Measurements from ENCODE around the gene USP20. TPM values are rescaled to one million over a fixed set of nuclear protein-coding genes. Genes with fewer than 3 reads are reported as not detected.
"Not testable (repeated sequence)": the region's sequence is repeated elsewhere in the genome, so short reads cannot be mapped to it uniquely, and the experiment has no call there.

USP20 gene
- total RNA-seq, 2 donors from 2014 or later: 24.4 to 25.8 TPM

DNA sequence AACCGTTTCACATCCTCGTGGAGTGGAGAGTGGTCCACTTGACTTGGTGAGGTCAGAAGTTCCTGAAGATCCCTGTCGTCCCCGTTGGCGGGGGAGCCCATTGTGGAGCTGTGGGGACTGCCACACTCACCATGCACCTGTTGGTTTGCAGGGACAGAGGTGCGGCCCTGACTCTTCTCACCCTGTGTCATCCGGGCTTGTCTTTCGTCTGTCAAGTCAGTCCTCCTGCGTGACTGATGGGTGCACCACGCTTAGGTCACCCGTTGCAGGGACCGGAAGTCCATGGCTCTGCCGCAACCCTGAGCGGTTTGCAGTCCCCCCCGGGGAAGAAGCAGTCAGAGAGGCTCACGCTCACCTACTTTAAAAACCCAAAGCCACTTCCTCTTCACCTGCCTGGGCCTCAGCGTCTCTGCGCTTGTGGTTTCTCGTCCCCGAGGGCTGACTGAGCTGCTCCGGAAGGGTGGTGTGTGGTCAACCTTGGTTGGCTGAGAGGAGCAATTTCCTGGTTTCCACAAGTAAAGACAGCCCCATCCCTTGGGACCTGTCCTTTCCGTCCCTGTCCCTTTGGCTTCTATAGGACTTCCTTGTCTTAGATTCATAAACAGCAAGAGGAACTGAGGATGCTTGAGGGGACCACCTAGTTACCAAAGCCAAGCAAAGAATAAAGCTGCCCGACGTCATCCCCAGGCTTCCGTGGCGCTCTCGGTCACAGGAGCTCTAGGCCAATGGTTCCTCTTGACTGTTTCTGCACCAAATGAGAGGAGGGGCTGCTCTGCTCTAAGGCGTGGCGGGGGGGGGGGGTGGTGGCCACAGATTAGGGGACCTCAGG, 53.2 kb downstream of the USP20 start:
- Mint-ChIP-seq H3K9me3 (no peaks in the 10 kb centered on the region), H3K36me3 (ENCODE audit: low read depth) (peaks cover 24% of the 10 kb centered on the region), H3K27me3 (ENCODE audit: insufficient read depth) (no peaks in the 10 kb centered on the region), H3K4me1 (peaks cover 27% of the 10 kb centered on the region), H3K4me3 (no peak overlapping the region), H3K27ac (no peak overlapping the region)
- 89 to 91% methylated on average over 15 to 29 of the region's 29 CpGs for WGBS, 2 experiments (ENCODE audit: insufficient coverage in 1 of 2, insufficient read length in 1 of 2)
- no peak overlapping the region for H3K9ac ChIP-seq (ENCODE audit: extremely low read depth, low read length, poor library complexity, severe bottlenecking)
- peaks cover 12% of the 10 kb centered on the region for H3K36me3 ChIP-seq (ENCODE audit: control insufficient read depth, insufficient read depth, low read length)
- H3K4me3 ChIP-seq (ENCODE audit: low read length): no peak overlapping the region
- H3K9me3 ChIP-seq (ENCODE audit: control insufficient read depth, low read length): no peaks in the 10 kb centered on the region
- DNase-seq: peak; percentile 50
- peaks cover 15% of the 10 kb centered on the region for H3K4me1 ChIP-seq (ENCODE audit: control insufficient read depth, insufficient read depth, low read length)
- no peak overlapping the region for H3K27ac ChIP-seq (ENCODE audit: low read depth, low read length)
- no peaks in the 10 kb centered on the region for H3K27me3 ChIP-seq (ENCODE audit: control insufficient read depth, insufficient read depth, low read length, poor library complexity, severe bottlenecking)
- TF ChIP-seq, protein P1, sequence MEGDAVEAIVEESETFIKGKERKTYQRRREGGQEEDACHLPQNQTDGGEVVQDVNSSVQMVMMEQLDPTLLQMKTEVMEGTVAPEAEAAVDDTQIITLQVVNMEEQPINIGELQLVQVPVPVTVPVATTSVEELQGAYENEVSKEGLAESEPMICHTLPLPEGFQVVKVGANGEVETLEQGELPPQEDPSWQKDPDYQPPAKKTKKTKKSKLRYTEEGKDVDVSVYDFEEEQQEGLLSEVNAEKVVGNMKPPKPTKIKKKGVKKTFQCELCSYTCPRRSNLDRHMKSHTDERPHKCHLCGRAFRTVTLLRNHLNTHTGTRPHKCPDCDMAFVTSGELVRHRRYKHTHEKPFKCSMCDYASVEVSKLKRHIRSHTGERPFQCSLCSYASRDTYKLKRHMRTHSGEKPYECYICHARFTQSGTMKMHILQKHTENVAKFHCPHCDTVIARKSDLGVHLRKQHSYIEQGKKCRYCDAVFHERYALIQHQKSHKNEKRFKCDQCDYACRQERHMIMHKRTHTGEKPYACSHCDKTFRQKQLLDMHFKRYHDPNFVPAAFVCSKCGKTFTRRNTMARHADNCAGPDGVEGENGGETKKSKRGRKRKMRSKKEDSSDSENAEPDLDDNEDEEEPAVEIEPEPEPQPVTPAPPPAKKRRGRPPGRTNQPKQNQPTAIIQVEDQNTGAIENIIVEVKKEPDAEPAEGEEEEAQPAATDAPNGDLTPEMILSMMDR (conservative IDR thresholded peaks at IDR 0.05): no peak

DNA sequence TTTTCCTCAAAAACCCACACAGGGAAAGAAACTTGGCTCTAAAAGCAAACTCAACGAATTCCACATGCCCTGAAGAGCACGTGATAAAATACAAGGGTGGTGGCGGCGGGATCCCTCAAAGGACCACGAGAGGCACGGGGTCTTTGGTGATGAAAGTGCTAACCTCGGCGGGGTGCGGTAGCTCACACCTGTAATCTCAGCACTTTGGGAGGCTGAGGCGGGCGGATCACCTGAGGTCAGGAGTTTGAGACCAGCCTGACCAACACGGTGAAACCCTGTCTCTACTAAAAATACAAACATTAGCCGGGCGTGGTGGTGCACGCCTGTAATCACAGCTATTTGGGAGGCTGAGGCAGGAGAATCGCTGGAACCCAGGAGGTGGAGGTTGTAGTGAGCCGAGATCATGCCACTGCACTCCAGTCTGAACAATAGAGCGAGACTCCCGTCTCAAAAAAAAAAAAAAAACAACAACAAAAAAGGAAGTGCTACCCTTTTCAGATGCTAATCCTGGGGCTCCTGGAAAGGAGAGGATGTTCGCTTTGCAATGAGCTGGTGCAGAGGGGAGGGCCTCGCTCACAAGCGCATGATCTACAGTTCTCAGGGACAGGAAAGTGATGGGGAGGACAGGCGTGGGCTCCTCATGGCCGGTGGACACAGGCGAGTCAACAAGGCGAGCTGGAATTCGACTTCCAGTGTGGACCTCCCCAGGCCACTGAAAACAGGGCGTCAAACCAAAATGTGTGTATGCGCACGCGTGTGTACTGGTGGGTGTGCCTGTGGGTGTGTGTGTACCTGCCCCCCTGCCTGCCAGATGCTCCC, 54.1 kb downstream of the USP20 start:
- peak; percentile 66 for DNase-seq
- TF ChIP-seq, protein P1 (conservative IDR thresholded peaks at IDR 0.05): no peak
- Mint-ChIP-seq H3K4me1 (peaks cover 23% of the 10 kb centered on the region), H3K27ac (peak overlapping the region; percentile 56), H3K27me3 (ENCODE audit: insufficient read depth) (no peaks in the 10 kb centered on the region), H3K4me3 (peak overlapping the region; percentile 38), H3K9me3 (no peaks in the 10 kb centered on the region), H3K36me3 (ENCODE audit: low read depth) (peaks cover 29% of the 10 kb centered on the region)
- H3K9ac ChIP-seq (ENCODE audit: extremely low read depth, low read length, poor library complexity, severe bottlenecking): no peak overlapping the region
- no peak overlapping the region for H3K27ac ChIP-seq (ENCODE audit: low read depth, low read length)
- no peaks in the 10 kb centered on the region for H3K27me3 ChIP-seq (ENCODE audit: control insufficient read depth, insufficient read depth, low read length, poor library complexity, severe bottlenecking)
- no peaks in the 10 kb centered on the region for H3K9me3 ChIP-seq (ENCODE audit: control insufficient read depth, low read length)
- peaks cover 11% of the 10 kb centered on the region for H3K4me1 ChIP-seq (ENCODE audit: control insufficient read depth, insufficient read depth, low read length)
- H3K4me3 ChIP-seq (ENCODE audit: low read length): no peak overlapping the region
- H3K36me3 ChIP-seq (ENCODE audit: control insufficient read depth, insufficient read depth, low read length): peaks cover 17% of the 10 kb centered on the region
- WGBS, 2 experiments (ENCODE audit: insufficient coverage in 1 of 2, insufficient read length in 1 of 2): 91 to 93% methylated on average over 13 to 31 of the region's 31 CpGs

DNA sequence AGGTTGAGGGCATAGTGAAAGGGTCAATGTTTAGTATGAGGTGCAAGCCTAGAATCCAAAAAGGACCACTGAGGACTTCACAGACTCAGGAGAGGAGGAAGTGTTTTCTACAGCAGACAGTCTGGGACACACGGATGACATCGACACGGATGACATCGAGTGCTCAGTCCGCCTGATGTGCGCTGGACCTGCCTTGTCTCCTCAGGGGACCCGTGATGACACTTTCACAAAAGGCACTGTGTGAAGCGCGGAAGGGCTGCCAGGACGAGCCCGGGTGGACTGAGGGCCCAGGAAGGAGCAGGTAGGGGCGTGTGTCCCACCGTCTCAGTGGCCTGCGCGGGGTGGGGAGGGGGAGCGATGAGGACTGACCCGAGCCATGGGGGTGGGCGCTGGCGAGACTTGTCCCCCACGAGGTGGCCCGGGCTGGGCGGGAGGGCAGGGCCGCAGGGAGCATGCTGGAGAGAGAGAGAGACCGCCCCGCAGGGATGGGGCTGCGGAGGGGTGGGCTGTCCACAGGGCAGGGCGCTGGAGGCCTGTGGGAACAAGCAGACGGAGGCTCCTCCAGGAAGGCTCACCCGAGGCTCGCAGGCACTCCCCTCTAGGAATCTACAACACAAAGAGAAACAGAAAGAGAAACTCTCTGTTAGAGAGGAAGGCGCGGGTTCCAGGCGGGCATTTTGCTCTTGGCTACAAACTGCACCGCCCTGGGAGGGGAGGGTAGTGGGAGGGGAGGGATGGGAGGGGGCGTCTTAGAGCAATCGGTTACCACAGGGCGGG, 54.9 kb downstream of the USP20 start:
- Histone ChIP-seq H3K9ac (ENCODE audit: extremely low read depth, low read length, poor library complexity, severe bottlenecking) (no peak overlapping the region), H3K27ac (ENCODE audit: low read depth, low read length) (peak overlapping the region; percentile 32), H3K27me3 (ENCODE audit: control insufficient read depth, insufficient read depth, low read length, poor library complexity, severe bottlenecking) (no peaks in the 10 kb centered on the region), H3K9me3 (ENCODE audit: control insufficient read depth, low read length) (no peaks in the 10 kb centered on the region), H3K4me3 (ENCODE audit: low read length) (no peak overlapping the region), H3K4me1 (ENCODE audit: control insufficient read depth, insufficient read depth, low read length) (peaks cover 4% of the 10 kb centered on the region), H3K36me3 (ENCODE audit: control insufficient read depth, insufficient read depth, low read length) (peaks cover 23% of the 10 kb centered on the region)
- Mint-ChIP-seq H3K27me3 (ENCODE audit: insufficient read depth) (no peaks in the 10 kb centered on the region), H3K27ac (peak overlapping the region; percentile 56), H3K9me3 (no peaks in the 10 kb centered on the region), H3K4me3 (peak overlapping the region; percentile 38), H3K36me3 (ENCODE audit: low read depth) (peaks cover 36% of the 10 kb centered on the region), H3K4me1 (peaks cover 16% of the 10 kb centered on the region)
- 71 to 76% methylated on average over 11 to 37 of the region's 37 CpGs for WGBS, 2 experiments (ENCODE audit: insufficient coverage in 1 of 2, insufficient read length in 1 of 2)
- TF ChIP-seq, protein P1 (conservative IDR thresholded peaks at IDR 0.05): no peak
- peak; percentile 87 for DNase-seq

DNA sequence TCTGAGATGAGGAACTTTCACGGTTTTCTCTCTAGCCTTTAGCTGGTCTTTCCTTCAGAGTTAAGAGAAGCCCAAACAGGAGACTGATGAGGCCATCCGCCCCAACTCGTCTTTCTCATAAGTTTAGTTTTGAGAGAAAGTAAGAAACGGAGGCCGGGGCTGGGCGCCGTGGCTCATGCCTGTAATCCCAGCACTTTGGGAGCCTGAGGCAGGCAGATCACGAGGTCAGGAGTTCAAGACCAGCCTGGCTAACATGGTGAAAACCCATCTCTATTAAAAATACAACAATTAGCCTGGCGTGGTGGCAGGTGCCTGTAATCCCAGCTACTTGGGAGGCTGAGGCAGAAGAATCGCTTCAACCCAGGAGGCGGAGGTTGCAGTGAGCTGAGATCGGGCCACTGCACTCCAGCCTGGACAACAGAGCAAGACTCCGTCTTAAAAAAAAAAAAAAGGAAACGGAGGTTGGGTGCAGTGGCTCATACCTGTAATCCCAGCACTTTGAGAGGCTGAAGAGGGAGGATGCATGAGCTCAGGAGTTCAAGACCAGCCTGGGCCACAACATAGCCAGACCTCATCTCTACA, 55.6 kb downstream of the USP20 start:
- DNase-seq; H3K4me3 ChIP-seq (ENCODE audit: low read length); H3K27me3 ChIP-seq (ENCODE audit: control insufficient read depth, insufficient read depth, low read length, poor library complexity, severe bottlenecking); H3K27me3 Mint-ChIP-seq (ENCODE audit: insufficient read depth); H3K9me3 ChIP-seq (ENCODE audit: control insufficient read depth, low read length); H3K4me1 ChIP-seq (ENCODE audit: control insufficient read depth, insufficient read depth, low read length); H3K9ac ChIP-seq (ENCODE audit: extremely low read depth, low read length, poor library complexity, severe bottlenecking); H3K27ac Mint-ChIP-seq; H3K9me3 Mint-ChIP-seq: not testable (repeated sequence)
- Mint-ChIP-seq H3K4me3 (peak overlapping the region; percentile 38), H3K4me1 (peaks cover 12% of the 10 kb centered on the region), H3K36me3 (ENCODE audit: low read depth) (peaks cover 42% of the 10 kb centered on the region)
- WGBS, 2 experiments (ENCODE audit: insufficient coverage in 1 of 2, insufficient read length in 1 of 2): 89 to 90% methylated on average over 11 to 13 of the region's 14 CpGs
- peaks cover 30% of the 10 kb centered on the region for H3K36me3 ChIP-seq (ENCODE audit: control insufficient read depth, insufficient read depth, low read length)
- peak overlapping the region; percentile 70 for H3K27ac ChIP-seq (ENCODE audit: low read depth, low read length)
